Stimulated activated CD4-positive, alpha-beta T cell treated with anti-CD3 and anti-CD28 coated beads, Interleukin-4, amount 100 ng/mL, for 1 hour (primary cell): Measurements from ENCODE around the gene GPC5.

Source experiments
- DNase-seq: peaks from one replicate; pipeline ENCODE4 v3.0.0-alpha.2; 2020

The GPC5 gene

GRCh38 chr13:92038905-92039304 lies 640.5 kb downstream of the GPC5 start:
- no peak for DNase-seq

DNA sequence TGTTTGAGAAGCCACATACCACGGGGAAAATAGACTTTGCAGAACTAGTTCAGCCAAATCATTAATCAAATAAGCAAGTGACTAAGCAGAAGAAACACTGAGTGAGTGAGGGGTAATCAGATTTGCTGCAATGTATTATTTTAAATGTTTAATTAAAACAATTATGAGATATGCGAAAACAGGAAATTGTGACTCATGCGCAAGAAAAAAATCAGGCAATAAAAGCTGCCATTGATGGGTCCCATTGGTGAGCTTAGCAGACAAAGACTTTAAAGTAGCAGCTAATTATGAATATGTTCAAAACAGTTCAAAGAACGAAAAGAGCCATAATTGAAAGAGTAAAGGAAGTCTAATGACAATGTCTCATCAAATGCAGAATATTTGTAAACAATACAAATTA lies 644.1 kb downstream of the GPC5 start:
- no peak for DNase-seq

- DNase-seq: no peak
Observed at GRCh38 chr13:92044351-92044750, 645.9 kb downstream of the GPC5 start.

DNA sequence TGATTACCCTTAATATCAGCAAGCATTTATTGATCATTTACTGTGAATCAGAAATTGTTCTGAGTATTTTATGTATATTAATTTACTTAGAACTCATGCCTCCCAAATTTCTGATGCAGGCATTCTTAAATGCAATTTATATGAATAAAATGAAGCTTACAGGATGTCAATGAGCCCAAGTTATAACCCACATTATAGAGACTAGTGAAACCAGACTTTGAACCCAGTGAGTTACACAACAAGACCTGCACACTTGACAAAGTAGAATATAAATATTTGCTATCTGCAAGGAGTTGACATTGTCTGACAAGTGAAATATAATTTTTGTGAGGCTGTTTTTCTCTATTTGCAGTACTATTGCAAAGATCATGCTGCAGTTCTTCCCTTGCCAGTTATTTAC lies 656.0 kb downstream of the GPC5 start:
- DNase-seq: no peak

- DNase-seq: no peak
Observed at GRCh38 chr13:92074658-92075057, 676.2 kb downstream of the GPC5 start.

- no peak for DNase-seq
Observed at GRCh38 chr13:92097337-92097903, 699.0 kb downstream of the GPC5 start.

GRCh38 chr13:92101801-92102200 lies 703.4 kb downstream of the GPC5 start:
- no peak for DNase-seq

GRCh38 chr13:92103689-92104153 lies 705.3 kb downstream of the GPC5 start:
- no peak for DNase-seq

DNA sequence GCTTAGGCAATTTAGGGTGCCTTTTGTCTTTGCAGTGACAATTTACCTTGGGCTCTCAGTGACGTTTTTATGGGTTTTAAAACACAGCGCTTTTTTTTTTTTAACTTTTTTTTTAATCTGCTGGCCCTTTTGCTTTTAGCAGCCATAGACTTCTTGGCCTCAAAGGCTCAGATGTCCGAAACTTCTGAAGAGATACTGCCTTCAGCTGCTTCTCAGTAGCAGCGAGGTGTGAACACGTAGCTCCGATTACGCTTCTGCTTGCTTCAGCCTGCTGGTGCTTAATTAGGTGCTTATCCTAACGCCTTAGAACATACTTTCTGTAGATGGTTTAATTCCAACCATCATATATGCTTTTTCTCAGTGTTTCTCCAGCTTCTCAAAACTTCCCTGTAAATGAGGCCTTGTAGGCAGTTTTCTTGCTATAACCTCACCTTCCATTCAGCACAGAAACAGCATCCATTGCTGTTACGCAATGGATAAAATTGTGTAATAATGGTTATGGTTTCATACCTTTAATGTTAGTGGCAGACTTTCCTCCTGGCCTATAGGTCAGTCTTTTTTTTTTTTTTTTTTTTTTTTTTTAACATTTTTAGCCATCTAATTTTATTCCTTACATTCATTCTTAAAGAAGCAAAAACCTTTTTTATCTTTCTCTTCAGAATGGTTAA lies 723.9 kb downstream of the GPC5 start:
- no peak for DNase-seq

DNA sequence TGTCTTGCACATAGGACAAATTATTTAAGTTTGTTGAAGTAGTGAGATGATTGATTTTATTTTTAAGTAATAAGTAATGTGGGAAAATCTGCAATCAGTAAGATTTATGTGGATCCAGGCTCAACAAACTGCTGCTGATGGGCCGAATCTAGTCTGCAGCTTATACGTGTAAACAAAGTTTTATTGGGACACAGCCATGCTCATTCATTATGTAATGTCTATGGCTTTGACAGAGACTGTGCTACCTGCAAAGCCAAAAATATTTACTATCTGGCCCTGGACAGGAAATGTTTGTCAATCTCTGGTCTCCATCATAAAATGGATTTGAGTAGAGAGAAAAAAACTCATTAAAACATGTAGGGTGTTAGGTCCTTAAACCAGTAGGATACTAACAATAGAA lies 728.0 kb downstream of the GPC5 start:
- DNase-seq: no peak

GRCh38 chr13:92135509-92135908 lies 737.1 kb downstream of the GPC5 start:
- DNase-seq: no peak

GRCh38 chr13:92136449-92137155 lies 738.2 kb downstream of the GPC5 start:
- DNase-seq: no peak

GRCh38 chr13:92137520-92137919 lies 739.1 kb downstream of the GPC5 start:
- no peak for DNase-seq

GRCh38 chr13:92143766-92144165 lies 745.3 kb downstream of the GPC5 start:
- DNase-seq: no peak

- DNase-seq: no peak
Observed at GRCh38 chr13:92150606-92151005, 752.2 kb downstream of the GPC5 start.

DNA sequence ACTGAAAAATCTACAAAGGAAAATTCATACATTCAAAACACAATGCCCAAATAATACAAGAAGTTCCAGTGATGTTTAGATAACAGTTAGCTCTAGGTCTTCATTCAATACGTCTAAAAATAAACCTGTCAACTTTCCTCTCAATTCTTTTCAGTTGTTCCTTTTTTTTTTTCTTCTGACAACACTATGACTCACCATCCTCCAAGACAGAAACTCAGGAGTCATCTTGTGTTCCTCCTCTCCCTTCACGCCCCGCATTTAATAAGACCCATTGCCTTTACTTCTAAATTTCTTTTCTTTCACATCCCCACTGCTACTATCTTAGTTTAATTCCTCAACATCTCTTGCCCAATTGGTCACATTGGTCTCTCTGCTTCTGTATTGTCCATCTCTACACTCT lies 759.9 kb downstream of the GPC5 start:
- DNase-seq: no peak

GRCh38 chr13:92164822-92165221 lies 766.4 kb downstream of the GPC5 start:
- no peak for DNase-seq

- no peak for DNase-seq
Observed at GRCh38 chr13:92172191-92172590, 773.8 kb downstream of the GPC5 start.

- no peak for DNase-seq
Observed at GRCh38 chr13:92173254-92173653, 774.8 kb downstream of the GPC5 start.

GRCh38 chr13:92175330-92175729 lies 776.9 kb downstream of the GPC5 start:
- DNase-seq: no peak

GRCh38 chr13:92177966-92178365 lies 779.5 kb downstream of the GPC5 start:
- DNase-seq: no peak

GRCh38 chr13:92179223-92179622 lies 780.8 kb downstream of the GPC5 start:
- DNase-seq: no peak

GRCh38 chr13:92187378-92187989 lies 789.1 kb downstream of the GPC5 start:
- DNase-seq: no peak

DNA sequence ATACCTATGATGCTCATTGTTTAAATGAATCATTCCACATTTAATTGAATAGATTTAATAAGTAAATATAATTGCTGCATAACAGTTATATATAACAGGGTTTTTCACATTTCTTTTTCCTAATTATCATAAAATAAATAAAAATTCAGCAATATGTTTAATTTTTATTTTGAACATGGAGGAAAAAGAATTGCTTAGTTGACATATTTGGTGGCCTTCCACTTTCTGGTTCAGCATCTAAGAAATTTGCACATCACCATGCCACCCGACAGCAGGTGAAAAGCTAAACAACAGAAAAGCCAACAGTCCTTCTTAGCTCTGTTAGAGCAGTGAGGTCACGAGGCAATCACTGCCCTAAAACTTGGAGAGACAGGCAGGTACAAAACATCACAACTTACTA lies 790.2 kb downstream of the GPC5 start:
- DNase-seq: no peak
